ENCODE measurements around the gene SSNA1.
A peak's percentile ranks its signal among the peaks of the same experiment; 100 is the strongest.

SSNA1 gene

GRCh38 chr9:137171149-137171900 is 17.2 kb upstream of the SSNA1 start:
- TF ChIP-seq, protein P1, sequence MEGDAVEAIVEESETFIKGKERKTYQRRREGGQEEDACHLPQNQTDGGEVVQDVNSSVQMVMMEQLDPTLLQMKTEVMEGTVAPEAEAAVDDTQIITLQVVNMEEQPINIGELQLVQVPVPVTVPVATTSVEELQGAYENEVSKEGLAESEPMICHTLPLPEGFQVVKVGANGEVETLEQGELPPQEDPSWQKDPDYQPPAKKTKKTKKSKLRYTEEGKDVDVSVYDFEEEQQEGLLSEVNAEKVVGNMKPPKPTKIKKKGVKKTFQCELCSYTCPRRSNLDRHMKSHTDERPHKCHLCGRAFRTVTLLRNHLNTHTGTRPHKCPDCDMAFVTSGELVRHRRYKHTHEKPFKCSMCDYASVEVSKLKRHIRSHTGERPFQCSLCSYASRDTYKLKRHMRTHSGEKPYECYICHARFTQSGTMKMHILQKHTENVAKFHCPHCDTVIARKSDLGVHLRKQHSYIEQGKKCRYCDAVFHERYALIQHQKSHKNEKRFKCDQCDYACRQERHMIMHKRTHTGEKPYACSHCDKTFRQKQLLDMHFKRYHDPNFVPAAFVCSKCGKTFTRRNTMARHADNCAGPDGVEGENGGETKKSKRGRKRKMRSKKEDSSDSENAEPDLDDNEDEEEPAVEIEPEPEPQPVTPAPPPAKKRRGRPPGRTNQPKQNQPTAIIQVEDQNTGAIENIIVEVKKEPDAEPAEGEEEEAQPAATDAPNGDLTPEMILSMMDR (IDR thresholded peaks at IDR 0.05; ENCODE audit: insufficient read depth, low read length, missing control alignments), result no peak
- H3K4me3 ChIP-seq (ENCODE audit: low read depth, low read length), result no peak overlapping the region
- POLR2A ChIA-PET, result interaction anchor here (0.6 to 1.2 kb wide), 3 partner anchors 42 to 70 kb away, joined by 3 to 4 read pairs (median 3); partner anchors contain the start of gene TUBB4B
- CTCF ChIA-PET, result interaction anchor here (0.7 to 1.8 kb wide), 3 partner anchors 21 to 65 kb away, joined by 3 to 4 read pairs (median 4); no protein-coding TSS in a partner anchor
- DNase-seq (ENCODE audit: low read depth, low spot score), result no peak

GRCh38 chr9:137172901-137173795 is 15.3 kb upstream of the SSNA1 start:
- H3K4me3 ChIP-seq (ENCODE audit: low read depth, low read length), result no peak overlapping the region
- ChIA-PET CTCF (interaction anchor here (1.3 to 5.4 kb wide), 3 partner anchors 14 to 23 kb away, joined by 4 to 30 read pairs (median 4); partner anchors contain the start of genes ANAPC2 and SSNA1), POLR2A (interaction anchor here (0.6 kb wide), 1 partner anchor 254 kb away, joined by 5 read pairs; no protein-coding TSS in a partner anchor)
- DNase-seq (ENCODE audit: low read depth, low spot score), result no peak
- TF ChIP-seq, protein P1 (IDR thresholded peaks at IDR 0.05; ENCODE audit: insufficient read depth, low read length, missing control alignments), result no peak

GRCh38 chr9:137173796-137174664 is 14.4 kb upstream of the SSNA1 start:
- H3K4me3 ChIP-seq (ENCODE audit: low read depth, low read length), result no peak overlapping the region
- ChIA-PET CTCF (interaction anchor here (1.2 to 5.4 kb wide), 2 partner anchors 14 to 116 kb away, joined by 3 to 30 read pairs; partner anchors contain the start of genes ANAPC2 and SSNA1), POLR2A (interaction anchor here (0.6 to 1.2 kb wide), 3 partner anchors 9 to 255 kb away, joined by 4 to 5 read pairs (median 5); partner anchors contain the start of gene MAN1B1)
- DNase-seq (ENCODE audit: low read depth, low spot score), result no peak
- TF ChIP-seq, protein P1 (IDR thresholded peaks at IDR 0.05; ENCODE audit: insufficient read depth, low read length, missing control alignments), result no peak

- H3K4me3 ChIP-seq (ENCODE audit: low read depth, low read length), result no peak overlapping the region
- ChIA-PET POLR2A (interaction anchor here (0.6 to 1.2 kb wide), 3 partner anchors 8 to 88 kb away, joined by 3 to 5 read pairs (median 4); partner anchors contain the start of genes MAN1B1 and SSNA1), CTCF (interaction anchor here (1.2 to 5.4 kb wide), 2 partner anchors 14 to 116 kb away, joined by 3 to 30 read pairs; partner anchors contain the start of genes ANAPC2 and SSNA1)
- TF ChIP-seq, protein P1 (IDR thresholded peaks at IDR 0.05; ENCODE audit: insufficient read depth, low read length, missing control alignments), result no peak
- no peak for DNase-seq (ENCODE audit: low read depth, low spot score)
Measured at GRCh38 chr9:137174722-137175293, 13.7 kb upstream of the SSNA1 start.

GRCh38 chr9:137175345-137175961 is 13.0 kb upstream of the SSNA1 start:
- no peak overlapping the region for H3K4me3 ChIP-seq (ENCODE audit: low read depth, low read length)
- ChIA-PET POLR2A (interaction anchor here (1.1 kb wide), 1 partner anchor 13 kb away, joined by 3 read pairs; the partner anchor contains the start of gene SSNA1), CTCF (interaction anchor here (1.2 to 5.4 kb wide), 2 partner anchors 13 to 117 kb away, joined by 3 to 30 read pairs; partner anchors contain the start of genes ANAPC2 and SSNA1)
- TF ChIP-seq, protein P1 (IDR thresholded peaks at IDR 0.05; ENCODE audit: insufficient read depth, low read length, missing control alignments), result peak; percentile 22
- DNase-seq (ENCODE audit: low read depth, low spot score), result no peak

Data from AG04449 (cell line).